BLaER1 (cell line): Measurements from ENCODE around the gene HELZ.

ENCODE experiments used
- H3K27ac ChIP-seq: shearing (Covaris generic); formaldehyde crosslinking; 2 replicates; pipeline ENCODE4 v1.8.1; 2022
- H3K27me3 ChIP-seq: shearing (Covaris generic); formaldehyde crosslinking; 2 replicates; pipeline ENCODE4 v1.8.1; 2022
- H3K36me3 ChIP-seq: shearing (Covaris generic); formaldehyde crosslinking; 2 replicates; pipeline ENCODE4 v1.8.1; 2022
- H3K4me1 ChIP-seq: shearing (Covaris generic); formaldehyde crosslinking; 2 replicates; pipeline ENCODE4 v1.8.1; 2022
- H3K4me2 ChIP-seq: shearing (Covaris generic); formaldehyde crosslinking; 2 replicates; pipeline ENCODE4 v1.8.1; 2022
- H3K4me3 ChIP-seq: shearing (Covaris generic); formaldehyde crosslinking; 2 replicates; pipeline ENCODE4 v1.8.1; 2022
- H3K9ac ChIP-seq: shearing (Covaris generic); formaldehyde crosslinking; 2 replicates; pipeline ENCODE4 v1.8.1; 2022
- H3K9me3 ChIP-seq: shearing (Covaris generic); formaldehyde crosslinking; 2 replicates; pipeline ENCODE4 v1.8.1; 2022
- H4K20me1 ChIP-seq: shearing (Covaris generic); formaldehyde crosslinking; 2 replicates; pipeline ENCODE4 v1.8.1; 2022
- Cebpa-rat ChIP-seq: shearing (Covaris generic); IDR thresholded peaks from 2 replicates; pipeline ENCODE4 v1.8.1; 2022

HELZ gene

DNA sequence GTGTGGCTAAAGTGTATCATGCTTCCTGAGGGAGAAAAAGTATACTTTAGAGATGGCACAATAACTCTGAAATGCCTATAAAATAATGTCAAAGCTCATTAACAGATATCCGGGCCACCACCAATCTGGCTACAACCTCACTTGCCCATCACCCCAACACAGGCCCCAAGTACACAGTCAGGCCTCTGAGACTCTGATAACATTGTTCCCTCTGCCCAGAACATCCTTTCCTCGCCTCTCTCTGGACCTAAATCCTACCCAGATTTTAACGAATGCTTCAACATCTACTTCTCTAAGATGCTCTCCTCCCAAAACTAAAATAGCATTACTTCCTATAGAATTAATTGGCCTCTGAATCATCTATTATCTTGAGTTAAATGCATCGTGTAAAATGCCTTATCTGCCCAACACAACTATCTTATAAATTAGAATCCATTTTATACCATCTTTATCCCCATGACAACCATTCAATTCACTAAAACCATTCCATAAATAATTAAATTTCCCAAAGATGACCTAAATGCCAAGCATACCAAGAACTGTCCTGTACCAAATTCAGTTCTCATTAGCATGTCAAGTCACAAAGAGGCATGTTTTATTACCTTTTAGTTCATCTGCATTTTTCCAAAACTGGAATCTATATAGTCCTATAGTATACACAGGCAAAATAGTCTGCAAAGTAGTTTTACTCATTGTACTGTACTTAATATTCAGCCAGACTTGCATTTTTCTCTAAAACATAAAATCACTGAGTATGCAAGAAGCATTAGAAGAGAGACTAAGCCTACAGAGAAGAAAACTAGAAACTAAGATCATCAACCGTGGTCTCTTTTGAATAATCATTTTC lies 15.7 kb downstream of the HELZ start:
- peaks cover 93% of the 10 kb centered on the region for H4K20me1 ChIP-seq
- no peaks in the 10 kb centered on the region for H3K27me3 ChIP-seq
- peaks cover 9% of the 10 kb centered on the region for H3K4me1 ChIP-seq
- no peaks in the 10 kb centered on the region for H3K9me3 ChIP-seq
- H3K27ac ChIP-seq = no peak overlapping the region
- TF ChIP-seq Cebpa-rat = no peak
- H3K4me2 ChIP-seq = no peak overlapping the region
- no peak overlapping the region for H3K9ac ChIP-seq
- H3K4me3 ChIP-seq = no peak overlapping the region
- H3K36me3 ChIP-seq = peaks cover 90% of the 10 kb centered on the region

DNA sequence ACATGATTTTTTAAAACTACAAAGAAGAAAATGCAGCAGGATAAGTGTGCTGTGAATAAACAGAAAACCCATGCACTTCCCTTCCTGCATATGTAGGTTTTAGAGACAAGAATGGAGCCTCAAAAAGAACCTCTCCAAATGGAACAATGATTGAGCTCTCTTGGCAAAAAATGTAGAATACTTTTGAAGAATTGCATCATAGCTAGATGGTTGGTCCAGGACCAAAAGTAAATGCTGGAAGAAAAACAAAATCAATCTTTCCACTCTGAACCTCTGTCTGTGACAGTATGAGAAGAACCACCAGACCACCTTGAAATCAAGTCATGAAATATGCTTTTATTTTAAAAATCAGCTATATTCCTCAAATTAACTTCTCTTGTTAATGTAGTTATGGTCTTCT lies 17.5 kb downstream of the HELZ start:
- peaks cover 93% of the 10 kb centered on the region for H4K20me1 ChIP-seq
- TF ChIP-seq Cebpa-rat = no peak
- no peak overlapping the region for H3K9ac ChIP-seq
- no peak overlapping the region for H3K27ac ChIP-seq
- H3K9me3 ChIP-seq = no peaks in the 10 kb centered on the region
- H3K27me3 ChIP-seq = no peaks in the 10 kb centered on the region
- H3K36me3 ChIP-seq = peaks cover 90% of the 10 kb centered on the region
- H3K4me3 ChIP-seq = no peak overlapping the region
- H3K4me1 ChIP-seq = no peaks in the 10 kb centered on the region; the same call in 1 of the 2 replicates
- no peak overlapping the region for H3K4me2 ChIP-seq

DNA sequence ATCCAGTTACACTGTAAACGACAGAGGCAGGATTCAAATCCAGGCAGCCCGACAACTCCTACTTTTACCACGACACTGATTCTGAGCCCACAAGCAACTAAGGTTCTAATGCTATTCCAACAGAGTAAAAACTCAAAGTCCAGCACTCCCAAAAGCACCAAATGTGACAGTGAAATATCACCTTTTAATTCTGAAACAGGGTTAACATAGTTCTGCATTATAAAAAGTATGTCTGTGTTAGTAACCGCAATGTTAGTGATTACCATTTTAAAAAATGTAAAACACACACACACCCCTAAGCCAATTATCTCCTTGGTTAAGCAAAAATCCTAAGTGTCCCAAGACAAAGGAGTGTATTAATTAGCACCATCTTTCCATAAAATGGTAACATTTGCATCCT lies 19.7 kb downstream of the HELZ start:
- H3K9me3 ChIP-seq = no peaks in the 10 kb centered on the region
- H3K27ac ChIP-seq = no peak overlapping the region
- no peaks in the 10 kb centered on the region; the same call in 1 of the 2 replicates for H3K4me1 ChIP-seq
- H4K20me1 ChIP-seq = peaks cover 95% of the 10 kb centered on the region
- H3K36me3 ChIP-seq = peaks cover 82% of the 10 kb centered on the region
- H3K9ac ChIP-seq = no peak overlapping the region
- H3K27me3 ChIP-seq = no peaks in the 10 kb centered on the region
- H3K4me3 ChIP-seq = no peak overlapping the region
- no peak overlapping the region for H3K4me2 ChIP-seq
- no peak for TF ChIP-seq Cebpa-rat

DNA sequence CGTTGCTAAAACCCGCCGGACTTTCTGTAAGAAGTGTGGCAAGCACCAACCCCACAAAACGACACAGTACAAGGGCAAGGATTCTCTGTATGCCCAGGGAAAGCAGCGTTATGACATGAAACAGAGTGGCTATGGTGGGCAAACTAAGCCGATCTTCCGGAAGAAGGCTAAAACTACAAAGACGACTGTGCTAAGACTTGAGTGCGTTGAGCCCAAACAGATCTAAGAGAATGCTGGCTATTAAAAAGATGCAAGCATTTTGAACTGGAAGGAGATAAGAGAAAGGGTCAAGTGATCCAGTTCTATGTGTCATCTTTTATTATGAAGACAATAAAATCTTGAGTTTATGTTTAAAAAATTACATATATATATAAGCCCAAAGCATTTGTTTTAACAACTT lies 20.3 kb downstream of the HELZ start:
- Histone ChIP-seq H3K27me3 (no peaks in the 10 kb centered on the region), H3K4me2 (no peak overlapping the region), H3K9me3 (no peaks in the 10 kb centered on the region), H3K9ac (no peak overlapping the region), H3K4me3 (no peak overlapping the region), H3K36me3 (peaks cover 83% of the 10 kb centered on the region), H4K20me1 (peaks cover 98% of the 10 kb centered on the region), H3K27ac (no peak overlapping the region), H3K4me1 (no peaks in the 10 kb centered on the region; the same call in 1 of the 2 replicates)
- TF ChIP-seq Cebpa-rat = no peak

DNA sequence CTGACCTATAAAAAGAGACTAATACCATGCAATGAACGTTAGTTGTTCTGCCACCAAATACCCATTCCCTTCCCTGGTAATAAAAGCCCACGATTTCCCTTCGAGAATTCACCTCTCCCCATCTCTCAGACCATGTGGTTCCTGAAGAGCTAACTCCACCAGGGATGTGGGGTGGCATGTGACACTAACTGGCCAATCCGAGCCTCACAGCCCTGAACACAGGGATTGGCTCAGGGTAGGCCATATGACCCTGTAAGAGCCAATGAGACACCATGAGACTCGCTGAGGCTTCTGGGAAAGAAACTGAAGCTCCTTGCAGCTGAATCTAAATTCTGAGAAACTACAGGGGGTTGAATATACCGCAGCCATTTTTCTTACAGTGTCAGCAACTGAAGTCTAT lies 21.1 kb downstream of the HELZ start:
- H3K9ac ChIP-seq = no peak overlapping the region
- no peaks in the 10 kb centered on the region for H3K27me3 ChIP-seq
- H3K4me3 ChIP-seq = no peak overlapping the region
- no peak overlapping the region for H3K4me2 ChIP-seq
- peaks cover 84% of the 10 kb centered on the region for H3K36me3 ChIP-seq
- peaks cover 98% of the 10 kb centered on the region for H4K20me1 ChIP-seq
- H3K9me3 ChIP-seq = no peaks in the 10 kb centered on the region
- TF ChIP-seq Cebpa-rat = no peak
- no peaks in the 10 kb centered on the region; the same call in 1 of the 2 replicates for H3K4me1 ChIP-seq
- H3K27ac ChIP-seq = no peak overlapping the region

- Histone ChIP-seq H3K36me3 (peaks cover 88% of the 10 kb centered on the region), H3K9me3 (no peaks in the 10 kb centered on the region), H3K9ac (no peak overlapping the region), H3K27me3 (no peaks in the 10 kb centered on the region), H3K4me1 (no peaks in the 10 kb centered on the region; the same call in 1 of the 2 replicates), H3K27ac (no peak overlapping the region), H3K4me2 (no peak overlapping the region), H4K20me1 (peaks cover 99% of the 10 kb centered on the region), H3K4me3 (no peak overlapping the region)
- no peak for TF ChIP-seq Cebpa-rat
Measured at GRCh38 chr17:67221062-67221998, 23.7 kb downstream of the HELZ start.

DNA sequence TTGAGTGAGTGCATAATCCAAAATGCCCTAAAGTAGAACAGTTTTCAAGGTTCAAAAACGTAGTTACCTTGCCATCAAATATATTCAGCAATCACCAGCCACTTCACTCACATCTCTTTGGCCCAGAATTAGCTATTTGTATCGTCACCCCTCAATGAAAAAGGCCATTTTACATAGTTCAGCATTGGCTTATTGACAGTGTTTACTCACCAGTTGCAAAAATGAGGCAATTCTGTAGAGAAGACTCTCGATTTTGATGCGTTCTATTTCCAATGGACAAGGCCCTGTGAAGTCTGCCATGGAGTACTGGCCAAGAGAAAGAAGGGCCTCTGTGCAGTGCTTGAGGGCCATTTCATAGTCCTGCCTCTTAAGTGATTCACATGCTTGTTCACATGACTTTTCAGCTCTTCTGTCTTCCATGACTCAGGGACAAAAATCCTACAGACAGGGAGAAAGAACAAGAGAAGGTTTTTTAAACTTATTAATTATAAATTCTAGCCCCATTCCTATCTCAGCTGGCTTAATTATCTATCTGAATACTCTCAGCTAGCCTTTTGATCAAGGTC lies 26.5 kb downstream of the HELZ start:
- Histone ChIP-seq H3K4me1 (no peaks in the 10 kb centered on the region), H3K9ac (no peak overlapping the region), H3K4me2 (no peak overlapping the region), H3K9me3 (no peaks in the 10 kb centered on the region), H3K36me3 (peaks cover 87% of the 10 kb centered on the region), H3K27me3 (no peaks in the 10 kb centered on the region), H4K20me1 (peaks cover 96% of the 10 kb centered on the region), H3K27ac (no peak overlapping the region), H3K4me3 (no peak overlapping the region)
- no peak for TF ChIP-seq Cebpa-rat

DNA sequence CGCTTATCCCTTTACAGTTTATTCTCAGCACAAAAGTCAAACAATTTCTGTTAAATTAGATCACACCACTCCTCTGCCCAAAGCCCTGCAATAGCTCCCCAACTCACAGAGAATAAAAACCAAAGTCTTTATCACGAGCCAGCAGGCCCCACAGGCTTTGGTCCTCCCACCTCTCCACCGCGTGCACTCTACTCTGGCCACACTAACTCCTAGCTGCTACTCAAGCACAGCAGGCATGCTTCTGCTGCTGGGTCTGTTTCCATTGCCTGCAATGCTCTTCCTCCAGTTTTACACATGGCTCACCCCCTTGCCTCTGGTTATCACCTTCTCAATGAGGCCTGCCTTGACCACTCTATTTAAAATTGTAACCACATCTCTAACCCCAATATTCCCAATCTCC lies 27.6 kb downstream of the HELZ start:
- H3K27ac ChIP-seq = no peak overlapping the region
- H3K9me3 ChIP-seq = no peaks in the 10 kb centered on the region
- peaks cover 83% of the 10 kb centered on the region for H3K36me3 ChIP-seq
- TF ChIP-seq Cebpa-rat = no peak
- no peak overlapping the region for H3K4me3 ChIP-seq
- H3K9ac ChIP-seq = no peak overlapping the region
- no peaks in the 10 kb centered on the region for H3K4me1 ChIP-seq
- no peak overlapping the region for H3K4me2 ChIP-seq
- peaks cover 96% of the 10 kb centered on the region for H4K20me1 ChIP-seq
- no peaks in the 10 kb centered on the region for H3K27me3 ChIP-seq

DNA sequence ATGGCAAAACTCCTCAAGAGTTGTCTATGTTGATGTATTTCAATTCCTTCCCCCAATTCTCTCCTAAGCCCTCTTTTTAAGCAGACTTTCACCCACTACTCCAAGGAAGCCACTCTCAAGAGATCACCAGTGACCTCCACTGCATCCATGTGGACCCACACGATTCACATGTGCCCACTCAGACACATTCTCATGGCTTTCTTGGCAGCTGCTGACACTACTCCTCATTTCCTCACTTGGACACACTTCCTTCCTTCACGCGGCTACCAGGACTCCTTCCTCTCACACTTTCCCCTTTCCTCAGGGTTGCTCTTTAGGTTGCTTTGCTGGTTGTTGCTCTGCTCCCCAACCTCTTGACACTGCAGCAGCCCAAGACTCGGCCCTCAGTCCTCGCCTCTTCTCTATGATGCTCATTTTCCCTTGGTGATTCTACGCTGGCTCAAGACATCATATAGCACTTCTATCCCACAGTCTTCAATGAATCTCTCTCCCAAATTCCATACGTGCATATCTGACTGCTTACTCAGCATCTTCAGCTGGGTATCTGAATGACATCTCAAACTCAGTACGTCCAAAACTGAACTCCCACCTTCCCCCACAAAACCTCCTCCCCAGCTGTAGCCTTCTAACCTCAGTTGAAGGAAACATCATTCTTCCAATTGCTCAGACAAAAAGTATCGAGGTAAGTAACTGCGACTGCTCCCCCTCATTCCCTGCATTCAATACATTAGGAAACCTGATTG lies 28.2 kb downstream of the HELZ start:
- no peak for TF ChIP-seq Cebpa-rat
- Histone ChIP-seq H3K9me3 (no peaks in the 10 kb centered on the region), H3K4me2 (no peak overlapping the region), H3K4me1 (no peaks in the 10 kb centered on the region), H3K27me3 (no peaks in the 10 kb centered on the region), H3K9ac (no peak overlapping the region), H4K20me1 (peaks cover 96% of the 10 kb centered on the region), H3K27ac (no peak overlapping the region), H3K4me3 (no peak overlapping the region), H3K36me3 (peaks cover 79% of the 10 kb centered on the region)
